NB4 (cell line): ENCODE data around the gene CDC42EP1.

Experiments
- TF ChIP-seq, protein P1 (sequence below): IDR thresholded peaks from one replicate; pipeline ENCODE4 v1.5.1; 2012; ENCODE audit warnings: low read depth, low read length
- TF ChIP-seq, protein P2 (sequence below): IDR thresholded peaks from 2 replicates; pipeline ENCODE4 v1.6.1; 2011; ENCODE audit warnings: low read depth, low read length

DNA sequence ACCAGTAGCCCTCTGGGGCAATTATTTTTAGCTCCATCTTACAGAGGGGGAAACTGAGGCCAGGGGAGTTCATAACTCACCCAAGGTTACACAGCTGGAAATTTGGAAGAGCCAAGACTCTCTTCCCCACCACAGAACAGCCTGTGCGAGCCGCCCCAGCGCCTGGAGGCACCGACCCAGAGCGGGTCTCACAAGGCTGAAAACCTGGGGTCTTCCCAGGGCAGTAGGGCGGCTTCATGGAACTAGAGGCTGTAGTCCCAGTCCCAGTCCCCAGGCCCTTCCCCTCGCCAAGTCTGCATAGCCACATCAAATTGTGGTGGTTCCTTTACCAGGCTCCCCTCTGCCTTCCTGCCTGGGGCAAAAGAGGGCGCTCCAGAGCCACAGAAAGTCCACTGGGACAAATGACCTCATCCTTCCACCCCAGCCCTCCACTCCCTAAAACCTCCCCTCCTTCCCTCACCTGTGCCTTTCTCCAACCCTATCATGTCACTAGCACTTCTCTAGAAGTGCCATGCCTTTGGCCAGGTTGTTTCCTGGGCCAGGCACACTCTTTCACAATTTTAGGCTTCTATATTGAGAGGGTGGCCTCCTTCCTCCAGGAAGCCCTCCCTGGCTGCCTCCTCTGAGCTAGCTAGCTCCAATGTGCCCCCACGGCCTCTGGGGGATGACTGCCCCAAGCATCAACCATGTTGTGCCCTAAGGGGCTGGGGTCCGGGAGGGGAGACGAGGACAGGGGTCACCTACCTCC, 15.2 kb upstream of the CDC42EP1 start:
- TF ChIP-seq, protein P1, sequence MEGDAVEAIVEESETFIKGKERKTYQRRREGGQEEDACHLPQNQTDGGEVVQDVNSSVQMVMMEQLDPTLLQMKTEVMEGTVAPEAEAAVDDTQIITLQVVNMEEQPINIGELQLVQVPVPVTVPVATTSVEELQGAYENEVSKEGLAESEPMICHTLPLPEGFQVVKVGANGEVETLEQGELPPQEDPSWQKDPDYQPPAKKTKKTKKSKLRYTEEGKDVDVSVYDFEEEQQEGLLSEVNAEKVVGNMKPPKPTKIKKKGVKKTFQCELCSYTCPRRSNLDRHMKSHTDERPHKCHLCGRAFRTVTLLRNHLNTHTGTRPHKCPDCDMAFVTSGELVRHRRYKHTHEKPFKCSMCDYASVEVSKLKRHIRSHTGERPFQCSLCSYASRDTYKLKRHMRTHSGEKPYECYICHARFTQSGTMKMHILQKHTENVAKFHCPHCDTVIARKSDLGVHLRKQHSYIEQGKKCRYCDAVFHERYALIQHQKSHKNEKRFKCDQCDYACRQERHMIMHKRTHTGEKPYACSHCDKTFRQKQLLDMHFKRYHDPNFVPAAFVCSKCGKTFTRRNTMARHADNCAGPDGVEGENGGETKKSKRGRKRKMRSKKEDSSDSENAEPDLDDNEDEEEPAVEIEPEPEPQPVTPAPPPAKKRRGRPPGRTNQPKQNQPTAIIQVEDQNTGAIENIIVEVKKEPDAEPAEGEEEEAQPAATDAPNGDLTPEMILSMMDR, result peak; percentile 88
- TF ChIP-seq, protein P2, sequence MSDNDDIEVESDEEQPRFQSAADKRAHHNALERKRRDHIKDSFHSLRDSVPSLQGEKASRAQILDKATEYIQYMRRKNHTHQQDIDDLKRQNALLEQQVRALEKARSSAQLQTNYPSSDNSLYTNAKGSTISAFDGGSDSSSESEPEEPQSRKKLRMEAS, result no peak
